ENCODE measurements around the gene CARS1.
"Not testable (repeated sequence)": the region's sequence is repeated elsewhere in the genome, so short reads cannot be mapped to it uniquely, and the experiment has no call there.

CARS1 gene

DNA sequence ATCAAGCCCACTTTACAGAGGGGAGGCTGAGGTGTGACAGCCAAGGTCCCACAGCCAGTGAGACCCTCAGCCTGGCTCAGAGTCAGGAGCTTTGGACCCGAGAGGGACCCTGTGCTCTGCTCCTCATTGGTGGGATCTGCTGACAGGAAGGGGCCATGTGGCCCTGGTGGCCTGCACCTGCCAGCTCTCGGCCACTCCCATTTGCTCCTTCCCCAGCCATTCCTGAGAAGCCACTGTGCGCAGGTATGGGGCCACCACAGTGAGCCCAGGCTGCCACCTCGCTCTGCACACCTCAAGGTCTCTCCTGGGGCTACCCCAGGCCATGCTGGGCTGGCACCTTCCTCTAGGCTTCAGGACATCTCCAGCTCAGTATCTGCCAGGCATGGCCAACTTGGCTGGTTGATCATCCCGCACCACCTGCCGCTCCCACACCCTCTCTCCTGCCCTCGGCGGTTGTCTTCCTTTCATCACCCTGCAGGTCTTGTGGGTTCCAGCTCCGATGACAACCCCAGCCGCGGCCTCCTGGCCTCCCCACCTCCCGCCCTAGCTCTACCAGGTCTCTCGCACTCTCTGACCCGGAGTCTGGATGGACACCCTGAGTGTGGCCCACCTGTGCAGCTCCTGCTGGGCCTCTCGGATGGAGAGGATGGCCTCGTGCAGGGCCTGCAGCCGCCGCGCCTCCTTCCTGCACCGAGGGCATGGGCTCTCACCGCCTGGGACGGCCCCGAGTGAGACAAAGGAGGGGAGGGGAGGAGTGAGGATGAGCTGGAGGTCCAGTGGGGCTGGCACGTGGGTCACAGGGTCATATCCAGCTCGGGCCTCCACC, 32.2 kb upstream of the CARS1 start:
- DNase-seq, result no peak

GRCh38 chr11:3088806-3089205, 31.6 kb upstream of the CARS1 start:
- DNase-seq, result no peak

DNA sequence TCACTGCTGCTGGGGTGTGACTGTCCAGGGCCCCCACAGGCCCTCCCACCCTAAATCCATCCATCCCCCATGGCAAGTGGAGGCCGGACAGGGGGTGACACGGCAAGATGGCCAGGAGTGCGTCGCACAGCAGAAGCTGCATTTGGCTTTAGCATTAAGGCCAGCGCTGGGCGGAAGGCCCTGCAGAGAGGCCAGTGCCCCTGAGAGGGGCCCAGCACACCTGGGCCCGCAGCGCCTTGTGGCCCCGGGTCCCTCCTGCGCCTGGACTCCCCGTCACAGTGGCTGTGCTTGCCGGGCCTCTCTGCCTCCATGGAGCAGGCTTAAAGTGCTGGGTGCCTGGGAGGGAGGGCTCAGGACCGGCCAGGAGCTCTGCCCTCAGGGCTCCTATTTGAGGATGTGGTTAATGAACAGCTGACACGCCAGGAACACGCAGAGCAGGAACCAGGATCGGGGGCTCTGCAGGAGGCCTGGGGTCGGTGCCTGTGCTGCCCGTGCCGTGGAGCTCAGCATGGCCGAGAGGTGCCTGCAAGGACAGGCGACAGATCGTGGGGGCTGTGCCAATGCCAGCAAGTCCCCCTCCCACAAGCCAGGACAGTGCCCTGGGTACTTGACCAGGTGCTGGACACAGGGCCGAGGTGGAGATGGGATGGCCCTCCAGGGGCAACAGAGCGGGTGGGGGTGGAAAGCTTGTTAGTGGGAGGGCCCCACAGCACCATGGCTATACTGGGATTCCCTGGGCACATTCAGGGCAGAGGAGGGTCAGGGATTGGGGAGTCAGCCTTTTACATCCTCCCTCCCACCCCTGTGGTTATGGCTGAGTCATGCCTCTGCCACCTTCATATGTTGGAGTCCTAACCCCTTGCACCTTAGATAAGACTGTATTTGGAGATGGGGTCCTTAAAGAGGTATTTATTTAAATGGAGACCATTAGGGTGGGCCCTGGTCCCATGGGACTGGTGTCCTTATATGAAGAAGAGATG, 30.9 kb upstream of the CARS1 start:
- no peak for DNase-seq

- no peak for DNase-seq
Observed at GRCh38 chr11:3087373-3087772, 30.1 kb upstream of the CARS1 start.

- no peak for DNase-seq
Observed at GRCh38 chr11:3086671-3087150, 29.5 kb upstream of the CARS1 start.

DNA sequence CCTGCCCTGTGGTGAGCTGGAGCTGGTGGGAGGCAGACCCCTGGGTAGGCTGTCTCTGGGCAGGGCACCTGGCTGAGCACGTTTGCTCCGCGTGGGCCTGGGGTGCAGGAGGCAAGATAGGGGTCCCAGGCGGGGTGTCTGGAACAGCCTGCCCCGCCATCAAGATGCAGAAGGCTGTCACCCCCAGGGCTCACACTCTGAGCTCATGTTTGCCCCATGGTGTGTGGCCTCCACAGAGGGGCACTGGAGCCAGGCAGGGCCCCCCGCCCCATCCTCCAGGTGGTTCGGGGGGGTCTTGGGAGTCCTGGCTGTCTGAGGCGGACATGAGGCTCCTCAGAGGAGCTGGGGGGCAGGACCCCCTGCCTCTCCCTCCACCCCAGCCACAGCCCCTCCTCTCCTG, 28.9 kb upstream of the CARS1 start:
- no peak for DNase-seq

DNA sequence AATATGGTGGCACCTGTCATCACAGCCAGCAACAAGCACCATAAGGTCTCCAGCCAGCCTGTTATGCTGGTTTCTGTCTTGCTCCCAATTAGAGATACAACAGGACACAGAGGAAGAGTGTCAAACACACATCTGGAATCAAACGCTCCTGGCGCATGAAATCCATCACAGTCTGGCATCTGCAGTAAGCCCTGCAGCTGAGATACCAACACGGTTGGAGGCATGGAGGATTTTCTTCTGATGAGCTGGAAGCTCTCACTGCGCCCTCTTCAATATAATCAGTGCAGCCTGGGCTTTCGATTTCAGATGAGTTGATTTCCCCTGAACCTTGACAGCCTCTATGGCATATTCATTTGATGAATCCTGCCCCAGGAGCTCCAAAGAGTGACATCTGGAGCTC, 27.8 kb upstream of the CARS1 start:
- DNase-seq, result no peak

DNA sequence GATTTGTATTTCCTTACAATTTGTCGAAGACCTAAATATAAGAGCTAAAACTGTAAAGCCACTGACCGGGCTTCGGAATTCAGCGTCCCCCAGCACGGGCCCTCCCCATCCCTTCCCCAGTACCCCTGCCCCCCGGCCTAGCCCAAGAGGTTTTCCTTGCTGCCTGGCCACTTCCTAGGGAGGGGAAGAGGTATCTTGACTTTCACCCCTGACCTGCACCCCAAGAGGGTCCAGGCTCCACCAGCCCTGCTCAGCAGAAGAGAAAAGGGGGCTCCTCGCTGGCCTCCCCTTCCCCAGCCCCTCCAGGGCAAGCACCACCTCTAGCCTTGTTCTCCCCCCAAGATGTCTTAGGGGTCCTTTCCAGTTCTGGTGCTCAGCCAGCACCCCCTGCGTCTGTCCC, 26.1 kb upstream of the CARS1 start:
- no peak for DNase-seq

DNA sequence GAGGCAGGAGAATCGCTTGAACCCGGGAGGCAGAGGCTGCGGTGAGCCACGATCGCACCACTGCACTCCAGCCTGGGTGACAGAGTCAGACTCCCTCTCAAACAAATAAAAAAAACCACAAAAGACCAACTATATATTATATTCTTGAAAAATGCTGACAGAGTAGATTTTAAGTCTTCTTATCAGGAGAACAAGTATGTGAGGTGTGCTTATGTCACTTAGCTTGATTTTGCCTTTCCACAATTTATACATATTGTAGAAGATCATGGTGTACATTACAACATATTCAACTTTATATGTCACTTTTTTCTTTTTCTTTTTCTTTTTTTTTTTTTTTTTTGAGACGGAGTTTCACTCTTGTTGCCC, 24.1 kb upstream of the CARS1 start:
- DNase-seq, result no peak

- no peak for DNase-seq
Observed at GRCh38 chr11:3080733-3081385, 23.6 kb upstream of the CARS1 start.

GRCh38 chr11:3080104-3080503, 22.9 kb upstream of the CARS1 start:
- DNase-seq, result no peak

- DNase-seq, result no peak
Observed at GRCh38 chr11:3077846-3078440, 20.7 kb upstream of the CARS1 start.

GRCh38 chr11:3077189-3077836, 20.1 kb upstream of the CARS1 start:
- no peak for DNase-seq

DNA sequence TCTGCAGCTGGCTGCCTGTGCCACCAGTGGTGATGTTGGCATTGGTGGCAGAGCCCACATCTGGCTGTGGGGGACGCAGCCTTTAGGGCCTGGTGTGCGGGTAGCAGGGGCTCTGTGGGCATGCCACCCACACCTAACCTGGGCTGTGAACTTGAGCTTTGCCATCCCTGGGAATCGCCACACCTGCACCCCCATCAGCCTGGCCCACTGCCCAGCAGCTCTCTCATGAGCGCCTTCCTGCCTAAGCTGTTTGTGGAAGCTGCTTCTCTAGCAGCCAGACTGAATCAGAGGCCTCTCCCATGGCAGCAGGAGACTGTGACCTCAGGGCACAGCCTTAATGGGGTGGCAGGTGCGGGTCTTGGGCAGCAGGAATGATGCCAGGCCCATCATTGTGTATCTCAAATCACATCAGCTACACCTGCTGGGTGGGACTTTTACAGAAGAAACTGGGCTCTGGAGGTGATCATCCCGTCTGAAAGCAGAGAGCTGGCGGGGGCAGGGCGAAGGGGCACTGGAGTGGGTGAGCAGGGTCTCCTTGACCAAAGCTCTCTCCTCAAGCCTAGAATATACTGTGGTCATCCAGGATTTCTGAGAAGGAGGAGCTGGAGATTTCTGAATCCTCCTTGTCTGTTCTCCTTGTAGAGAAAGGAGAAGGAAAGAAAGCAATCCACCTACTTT, 17.8 kb upstream of the CARS1 start:
- no peak for DNase-seq

DNA sequence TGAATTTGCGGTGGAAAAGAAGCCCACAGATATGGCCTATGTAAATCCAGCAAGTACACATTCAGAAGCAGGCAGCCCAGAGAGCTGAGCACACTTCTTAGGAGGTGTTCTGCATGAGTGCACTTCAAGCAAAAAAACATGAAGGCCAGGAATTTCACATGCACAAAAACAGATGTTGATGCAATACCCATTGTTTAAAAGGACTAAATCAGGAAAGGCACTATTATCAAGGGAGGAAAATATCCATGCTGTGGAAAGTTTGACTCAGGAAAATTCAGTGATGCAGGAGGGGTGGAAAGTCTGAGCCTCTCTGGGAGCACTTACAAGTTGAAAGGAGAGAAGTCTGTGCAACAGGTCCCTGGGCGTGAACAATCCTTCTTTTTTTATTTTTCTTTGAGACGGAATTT, 15.8 kb upstream of the CARS1 start:
- DNase-seq, result no peak

DNA sequence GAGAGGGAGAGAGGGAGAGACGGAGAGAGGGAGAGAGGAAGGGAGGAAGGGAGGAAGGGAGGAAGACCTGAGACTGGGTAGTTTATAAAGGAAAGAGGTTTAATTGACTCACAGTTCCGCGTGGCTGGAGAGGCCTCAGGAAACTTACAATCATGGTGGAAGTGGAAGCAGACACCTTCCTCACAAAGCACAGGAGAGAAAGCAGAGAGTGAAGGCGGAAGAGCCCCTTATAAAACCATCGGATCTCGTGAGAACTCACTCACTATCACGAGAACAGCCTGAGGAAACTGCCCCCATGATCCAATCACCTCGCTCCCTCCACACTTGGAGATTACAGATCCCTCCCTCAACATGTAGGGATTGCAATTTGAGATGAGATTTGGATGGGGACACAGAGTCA, 12.2 kb upstream of the CARS1 start:
- DNase-seq, result no peak

- not testable (repeated sequence) for DNase-seq
Observed at GRCh38 chr11:3066308-3066707, 9.1 kb upstream of the CARS1 start.

- not testable (repeated sequence) for DNase-seq
Observed at GRCh38 chr11:3064709-3065108, 7.5 kb upstream of the CARS1 start.

- not testable (repeated sequence) for DNase-seq
Observed at GRCh38 chr11:3063876-3064275, 6.7 kb upstream of the CARS1 start.

- DNase-seq, result not testable (repeated sequence)
Observed at GRCh38 chr11:3063432-3063831, 6.2 kb upstream of the CARS1 start.

GRCh38 chr11:3060436-3061025, 3.3 kb upstream of the CARS1 start:
- DNase-seq, result no peak

All from CD4-positive, alpha-beta T cell treated with Interleukin-4 for 1 hour (primary cell).